RPMI7951 (cell line): ENCODE results near the gene AEN. TPM values are rescaled to one million over a fixed set of nuclear protein-coding genes. Genes with fewer than 3 reads are reported as not detected.

Source experiments
- DNase-seq: peaks from one replicate; pipeline ENCODE4 v3.0.0-alpha.2; 2012; ENCODE audit warnings: low read depth
- total RNA-seq: library from RNA; depleted of rRNA; stranded (reverse); fragments of >200 nt; shearing (Covaris generic); gene quantifications from 2 replicates; pipeline ENCODE4 v1.2.3, GENCODE V29; 2014

AEN gene
- total RNA-seq, 1 experiment from 2014 or later: 11.3 TPM

DNA sequence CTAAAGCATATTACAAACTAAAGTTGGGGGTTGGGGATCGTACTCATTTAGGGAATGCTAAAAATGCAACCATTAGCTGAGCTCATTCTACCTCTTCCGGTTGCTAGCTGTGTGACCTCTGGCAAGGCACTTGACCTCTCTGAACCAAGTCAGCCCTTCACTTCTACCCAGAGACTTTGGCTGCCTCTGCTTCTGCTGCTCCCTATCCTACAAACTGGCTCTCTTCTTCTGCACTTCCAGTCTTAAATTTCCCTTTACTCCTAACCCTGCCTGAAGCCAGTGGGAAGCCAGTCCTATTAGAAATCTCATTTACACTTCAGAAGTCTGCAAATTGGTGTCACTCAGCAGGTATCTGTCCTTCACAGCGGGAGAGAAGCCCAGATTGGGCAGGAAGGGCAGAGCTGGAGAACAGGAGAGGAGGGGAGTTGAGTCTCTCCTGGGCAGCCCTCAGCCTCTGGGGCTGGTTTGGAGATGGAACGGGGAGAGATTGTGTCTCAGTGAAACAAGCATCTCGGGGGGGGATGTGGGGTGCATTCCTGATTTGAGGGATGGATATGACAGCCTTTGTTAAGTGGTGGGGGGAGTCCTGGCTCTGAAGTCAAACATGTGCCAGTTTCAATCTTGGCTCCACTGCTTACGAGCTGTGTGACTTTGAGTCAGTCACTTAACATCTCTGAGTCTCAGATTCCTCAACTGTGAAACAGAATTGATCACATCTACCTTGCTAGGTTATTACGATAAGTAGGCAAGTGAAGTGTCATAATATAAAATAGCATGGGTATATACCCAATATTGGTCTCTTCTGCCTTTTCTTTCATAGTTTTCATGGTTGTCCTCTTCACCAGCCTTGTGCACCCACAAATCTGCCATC lies 7.8 kb upstream of the AEN start:
- DNase-seq: peak; percentile 42

DNA sequence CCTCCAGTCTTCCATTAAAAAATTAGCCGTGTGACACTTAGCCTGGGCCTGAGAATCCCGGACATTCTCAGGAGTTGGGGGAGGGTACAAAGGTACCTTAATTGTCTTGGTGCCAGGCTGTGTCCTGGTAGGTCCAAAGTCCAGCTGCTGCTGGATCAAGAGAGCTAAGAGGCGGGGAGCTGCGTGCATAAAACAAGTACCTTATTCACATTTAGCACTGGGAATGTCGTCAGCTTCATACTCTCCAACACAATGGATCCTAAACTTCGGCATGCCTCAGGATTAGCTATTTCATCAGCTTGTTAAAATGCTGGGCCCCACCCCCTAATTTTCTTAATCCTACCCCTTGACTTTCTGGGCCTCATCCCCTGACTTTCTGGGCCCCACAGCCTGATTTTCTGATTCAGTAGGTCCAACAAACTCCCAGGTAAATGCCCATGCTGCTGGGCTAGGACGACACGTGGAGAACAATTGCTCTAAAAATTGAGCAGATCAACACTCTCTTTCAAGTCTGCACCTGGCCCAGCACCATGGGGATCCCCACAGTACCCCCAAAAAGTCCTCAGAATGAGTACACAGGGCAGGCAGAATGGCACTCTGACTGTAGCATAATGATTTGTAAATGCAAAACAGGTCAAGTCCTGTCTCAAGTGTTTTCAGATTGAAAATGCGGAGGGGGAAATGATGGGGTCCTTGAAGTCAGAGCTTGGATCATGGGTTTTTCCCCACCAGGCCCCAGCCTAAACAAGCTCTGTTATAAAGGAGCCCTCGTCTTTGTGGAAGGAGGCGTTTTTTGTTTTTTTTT lies 5.6 kb upstream of the AEN start:
- no peak for DNase-seq

DNA sequence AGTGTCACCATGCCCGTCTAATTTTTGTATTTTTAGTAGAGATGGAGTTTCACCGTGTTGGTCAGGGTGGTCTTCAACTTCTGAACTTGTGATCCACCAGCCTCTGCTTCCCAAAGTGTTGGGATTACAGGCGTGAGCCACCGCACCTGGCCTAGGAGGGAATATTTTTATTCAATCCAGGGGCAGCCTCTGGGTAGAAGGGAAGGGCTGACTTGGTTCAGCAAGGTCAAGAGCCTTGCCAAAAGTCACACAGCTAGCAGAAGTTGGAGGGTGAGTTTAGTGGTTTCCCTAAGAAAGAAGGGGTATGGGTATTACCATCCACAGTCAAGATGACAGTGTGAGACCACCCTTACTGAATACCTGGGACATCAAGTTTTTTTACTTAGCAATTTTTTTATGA lies 4.9 kb upstream of the AEN start:
- DNase-seq: no peak

DNA sequence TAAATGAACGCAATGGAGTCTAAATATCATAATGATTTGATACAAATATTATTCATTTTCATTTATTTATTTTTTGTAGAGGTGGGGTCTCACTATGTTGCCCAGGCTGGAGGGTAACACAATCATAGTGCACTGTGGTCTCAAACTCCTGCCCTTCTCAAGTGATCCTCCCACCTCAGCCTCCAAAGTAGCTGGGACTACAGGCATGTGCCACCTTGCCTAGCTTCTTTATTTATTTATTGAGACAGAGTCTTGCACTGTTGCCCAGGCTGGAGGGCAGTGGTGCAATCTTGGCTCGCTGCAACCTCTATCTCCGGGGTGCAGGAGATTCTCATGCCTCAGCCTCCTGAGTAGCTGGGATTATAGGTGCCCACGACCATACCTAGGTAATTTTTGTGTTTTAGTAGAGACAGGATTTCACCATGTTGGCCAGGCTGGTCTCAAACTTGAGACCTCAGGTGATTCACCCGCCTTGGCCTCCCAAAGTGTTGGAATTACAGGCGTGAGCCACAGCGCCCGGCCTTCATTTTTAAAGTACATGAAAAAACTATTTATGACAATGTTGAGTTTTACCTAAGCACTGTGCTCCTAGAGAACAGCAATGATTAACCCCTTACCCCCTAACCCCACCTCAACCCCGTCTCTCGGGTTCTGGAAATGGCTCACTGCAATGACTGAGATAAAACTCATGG lies 4.0 kb upstream of the AEN start:
- DNase-seq: no peak

DNA sequence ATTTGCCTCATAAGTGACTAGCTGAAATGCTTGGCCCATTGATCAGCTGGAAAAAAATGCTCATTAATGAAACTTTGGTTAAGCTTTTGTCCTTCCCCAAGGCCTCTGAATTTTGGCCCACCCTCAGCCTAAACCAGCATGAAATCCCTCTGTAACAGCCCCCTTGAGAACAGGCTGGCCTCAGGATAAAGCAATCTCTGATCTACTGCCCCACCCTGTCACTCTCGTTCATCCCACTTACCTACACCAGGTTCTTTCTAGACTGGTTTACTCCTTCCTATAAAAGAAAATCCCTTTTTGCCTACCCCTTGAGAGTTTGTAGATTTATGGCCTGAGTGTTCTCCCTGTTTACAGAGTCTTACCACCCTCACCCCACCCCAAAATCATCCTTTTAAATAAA lies 3.4 kb upstream of the AEN start:
- DNase-seq: no peak

DNA sequence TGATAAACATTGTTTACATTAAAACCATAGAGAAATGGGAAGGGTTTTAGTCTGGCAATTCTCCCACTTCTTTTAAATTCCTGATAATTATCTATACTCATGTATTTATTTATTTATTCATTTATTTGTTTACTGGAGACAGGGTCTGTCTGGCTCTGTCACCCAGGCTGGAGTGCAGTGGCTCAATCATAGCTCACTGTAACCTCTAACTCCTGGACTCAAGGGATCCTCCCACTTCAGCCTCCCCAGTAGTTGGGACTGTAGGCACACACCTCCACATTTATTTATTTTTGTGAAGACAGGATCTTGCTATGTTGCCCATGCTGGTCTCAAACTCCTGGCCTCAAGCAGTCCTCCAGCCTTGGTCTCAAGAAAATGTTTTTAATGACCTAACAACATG lies 2.5 kb upstream of the AEN start:
- DNase-seq: no peak

DNA sequence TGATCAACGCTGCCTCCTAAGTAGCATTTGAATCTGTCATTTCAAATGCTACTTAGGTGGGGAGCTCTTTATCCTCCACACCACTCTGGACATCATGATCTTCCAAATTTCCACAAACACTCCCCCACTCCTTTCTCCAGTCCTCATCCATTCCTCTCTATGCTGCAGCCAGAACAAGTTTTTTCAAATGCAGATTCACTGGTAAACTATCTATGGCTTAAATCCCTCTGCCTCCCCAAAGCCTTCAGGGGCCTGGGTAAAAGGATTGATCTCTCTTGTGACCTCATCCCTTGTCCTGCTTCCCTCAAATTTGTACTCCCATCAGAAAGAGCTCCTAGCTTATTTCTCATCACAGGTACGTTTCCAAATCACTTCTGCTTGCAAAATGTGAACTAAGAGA lies 1.3 kb upstream of the AEN start:
- DNase-seq: no peak

DNA sequence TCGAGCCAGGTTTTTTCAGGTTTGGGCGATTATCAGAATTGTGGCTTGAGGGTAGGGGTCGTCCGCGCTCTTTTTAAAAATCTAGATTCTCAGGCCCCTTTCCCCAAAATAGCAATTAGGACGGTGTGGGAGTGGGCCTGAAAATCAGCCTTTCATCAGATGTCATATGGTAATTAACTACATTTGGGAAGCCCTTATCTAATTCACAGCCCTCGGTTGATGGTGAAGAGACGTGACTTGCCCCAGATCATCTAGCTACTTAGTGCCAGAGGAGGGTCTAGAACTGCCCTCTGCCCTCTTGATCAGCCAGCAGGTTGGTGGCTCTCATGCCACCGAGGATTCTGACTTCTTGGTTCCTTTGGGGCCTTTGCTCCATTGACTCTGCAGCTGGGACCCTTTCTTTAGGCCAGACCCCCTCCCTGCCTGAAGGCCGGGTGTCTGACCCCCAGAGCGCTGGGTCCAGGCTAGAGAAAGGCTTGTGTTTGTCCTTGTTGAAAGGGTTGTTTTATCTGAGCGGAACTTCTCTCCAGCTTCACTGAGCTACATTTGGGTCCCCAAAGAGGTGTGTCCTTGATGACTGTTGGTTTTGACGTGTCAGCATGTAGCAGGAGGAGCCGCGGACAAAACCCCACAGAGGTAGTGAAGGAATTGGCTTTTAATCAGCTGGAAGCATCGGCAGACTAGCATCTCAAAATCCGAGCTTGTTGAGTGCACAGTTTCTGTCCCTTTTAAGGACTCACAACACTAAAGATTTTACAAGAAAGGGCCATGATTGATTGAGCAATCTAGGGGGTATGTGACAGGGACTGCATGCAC lies 857 bp downstream of the AEN start:
- peak; percentile 56 for DNase-seq

DNA sequence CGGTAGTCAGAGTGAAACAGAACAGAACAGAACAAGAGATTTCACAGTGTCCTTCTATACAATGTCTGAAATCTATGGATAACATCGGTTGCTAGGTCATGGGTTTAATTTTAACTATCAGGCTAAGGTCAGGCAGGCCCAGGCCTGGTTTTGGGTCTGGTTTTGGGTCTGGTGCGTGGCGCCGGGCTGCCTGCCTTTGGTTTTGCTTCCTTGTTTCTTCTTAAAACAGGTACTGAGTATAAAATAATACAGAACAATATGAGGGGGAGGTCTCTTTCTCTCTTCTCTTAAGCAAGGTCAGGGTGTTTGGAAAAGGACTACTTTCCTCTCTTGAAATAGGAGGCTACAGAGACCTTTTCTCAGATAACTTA lies 1.4 kb downstream of the AEN start:
- no peak for DNase-seq

DNA sequence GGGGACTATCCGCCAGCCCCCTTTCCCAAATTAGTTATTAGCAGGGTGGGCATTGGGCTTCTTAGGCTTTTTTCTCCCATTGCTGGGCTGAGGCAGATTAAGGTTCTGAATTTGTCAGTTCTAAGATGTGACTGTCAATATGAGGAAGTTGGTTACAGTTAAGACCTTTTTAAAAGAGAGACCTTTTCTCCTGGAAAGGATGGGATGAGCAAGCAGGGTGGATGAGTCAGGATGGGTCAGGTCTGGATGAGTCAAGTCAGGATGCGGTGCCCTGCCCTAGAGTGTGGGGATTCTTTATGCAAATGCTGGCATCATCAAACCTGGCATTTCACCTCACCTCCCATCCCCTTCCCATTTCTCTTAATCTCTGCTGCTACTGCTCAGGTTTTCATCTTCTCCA lies 1.9 kb downstream of the AEN start:
- DNase-seq: peak; percentile 86

DNA sequence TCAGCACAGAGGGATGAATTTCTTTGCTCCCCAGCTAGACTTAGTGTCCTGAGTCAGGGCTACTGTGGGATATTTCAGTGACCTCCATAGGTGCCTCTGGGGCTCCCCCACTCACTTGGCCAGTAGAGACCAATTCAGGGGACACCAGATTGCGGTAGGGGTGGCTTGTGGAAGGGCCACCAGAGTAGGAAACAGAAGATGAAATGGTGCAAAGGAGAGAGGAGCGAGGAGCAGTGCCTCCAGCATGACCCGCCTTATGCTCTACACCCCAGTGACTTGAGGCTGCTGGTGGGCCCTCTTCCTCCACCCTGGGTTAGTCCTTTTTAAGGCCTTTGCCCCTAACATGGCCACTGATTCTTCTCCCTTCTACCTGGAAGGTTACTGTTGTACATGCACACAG lies 2.5 kb downstream of the AEN start:
- no peak for DNase-seq

DNA sequence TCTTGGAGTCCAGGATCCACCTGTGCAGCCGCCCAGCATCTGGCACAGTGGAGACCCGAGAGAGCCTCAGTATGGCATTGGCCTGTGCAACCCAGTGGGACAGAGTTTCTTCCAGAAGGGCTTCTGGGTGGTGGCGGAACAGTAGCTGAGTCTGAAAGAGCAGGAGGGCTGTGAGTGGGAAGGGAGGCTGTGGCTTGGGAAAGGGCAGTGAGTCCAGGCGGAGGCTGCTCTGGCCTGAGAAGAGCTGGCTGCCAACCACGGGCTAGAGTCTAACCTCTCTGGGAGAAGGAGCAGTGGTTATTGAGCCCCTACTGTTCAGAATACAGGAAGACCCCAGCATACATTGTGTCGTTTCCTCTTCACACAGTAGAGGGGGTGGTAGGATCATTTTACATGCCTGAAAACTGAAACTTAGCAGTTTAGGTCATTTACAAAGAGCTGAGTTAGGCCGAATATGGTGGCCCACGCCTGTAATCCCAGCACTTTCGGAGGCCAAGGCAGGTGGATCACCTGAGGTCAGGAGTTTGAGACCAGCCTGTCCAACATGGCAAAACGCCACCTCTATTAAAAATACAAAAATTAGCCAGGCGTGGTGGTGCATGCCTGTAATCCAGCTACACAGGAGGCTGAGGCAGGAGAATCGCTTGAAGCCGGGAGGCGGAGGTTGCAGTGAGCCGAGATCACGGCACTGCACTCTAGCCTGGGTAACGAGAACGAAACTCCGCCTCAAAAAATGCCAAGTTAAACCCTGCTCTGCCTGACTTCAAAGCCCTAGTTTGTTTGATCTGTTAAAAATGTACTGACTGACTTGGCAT lies 3.2 kb downstream of the AEN start:
- peak; percentile 36 for DNase-seq

DNA sequence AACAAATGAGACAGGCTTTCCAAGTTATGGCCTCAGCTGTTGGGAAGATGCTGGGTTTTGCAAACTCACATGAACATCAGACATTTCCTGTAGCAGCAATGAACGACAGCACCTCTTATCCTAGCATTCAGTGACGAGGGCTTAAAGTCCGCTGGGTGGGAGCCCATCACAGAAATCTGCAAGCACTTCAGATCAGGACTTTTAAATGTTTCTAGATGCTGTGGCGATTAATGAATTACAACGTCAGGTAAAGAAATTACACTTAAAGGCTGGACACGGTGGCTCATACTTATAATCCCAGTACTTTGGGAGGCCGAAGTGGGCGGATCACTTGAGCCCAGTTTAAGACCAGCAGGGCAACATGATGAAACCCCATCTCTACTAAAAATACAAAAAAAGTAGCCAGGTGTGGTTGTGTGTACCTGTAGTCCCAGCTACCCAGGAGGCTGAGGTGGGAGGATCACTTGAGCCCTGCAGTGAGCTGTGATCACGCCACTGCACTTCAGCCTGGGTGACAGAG lies 3.9 kb downstream of the AEN start:
- DNase-seq: no peak

DNA sequence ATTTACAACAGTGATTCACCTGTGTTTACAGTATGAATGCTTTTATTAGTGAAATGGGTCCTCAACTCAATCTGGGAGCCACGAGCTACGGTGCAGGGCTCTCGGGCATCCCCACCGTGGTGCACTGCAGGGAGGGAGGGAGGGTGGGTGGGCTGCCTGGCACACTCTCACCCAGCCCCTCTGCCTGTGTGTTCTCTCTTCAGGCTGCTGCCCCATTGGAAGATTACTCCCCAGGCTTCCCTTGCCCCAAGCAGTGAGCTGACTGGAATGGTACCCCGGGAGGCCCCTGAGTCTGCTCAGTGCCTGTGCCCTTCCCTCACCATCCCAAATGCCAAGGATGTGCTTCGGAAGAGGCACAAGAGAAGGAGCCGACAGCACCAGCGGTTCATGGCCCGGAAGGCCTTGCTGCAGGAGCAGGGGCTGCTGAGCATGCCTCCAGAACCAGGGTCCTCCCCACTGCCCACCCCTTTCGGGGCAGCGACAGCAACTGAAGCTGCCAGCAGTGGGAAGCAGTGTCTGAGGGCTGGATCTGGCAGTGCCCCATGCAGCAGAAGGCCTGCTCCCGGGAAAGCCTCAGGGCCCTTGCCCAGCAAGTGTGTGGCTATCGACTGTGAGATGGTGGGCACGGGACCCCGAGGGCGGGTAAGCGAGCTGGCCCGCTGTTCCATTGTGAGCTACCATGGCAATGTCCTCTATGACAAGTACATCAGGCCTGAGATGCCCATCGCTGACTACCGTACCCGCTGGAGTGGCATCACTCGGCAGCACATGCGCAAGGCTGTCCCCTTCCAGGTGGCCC lies 5.0 kb downstream of the AEN start:
- no peak for DNase-seq

DNA sequence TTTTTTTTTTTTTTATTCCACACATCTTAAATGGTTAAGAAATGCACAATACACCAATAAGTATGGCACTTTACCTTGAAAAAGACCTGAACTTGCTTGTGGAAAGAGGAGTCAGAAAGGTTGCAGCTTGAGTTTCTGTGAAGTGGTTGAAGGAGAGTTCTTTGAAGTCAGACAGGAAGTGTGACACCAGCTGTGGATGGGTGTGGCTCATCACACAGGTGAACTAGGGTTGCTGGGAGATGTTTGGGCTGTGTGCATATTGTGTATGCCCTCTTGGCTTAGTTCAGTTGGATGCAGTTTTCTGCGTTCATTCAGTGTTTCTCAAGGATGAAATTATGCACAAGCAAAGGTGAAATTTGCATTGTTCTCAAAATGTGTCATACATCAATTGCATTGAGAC lies 6.3 kb downstream of the AEN start:
- no peak for DNase-seq

DNA sequence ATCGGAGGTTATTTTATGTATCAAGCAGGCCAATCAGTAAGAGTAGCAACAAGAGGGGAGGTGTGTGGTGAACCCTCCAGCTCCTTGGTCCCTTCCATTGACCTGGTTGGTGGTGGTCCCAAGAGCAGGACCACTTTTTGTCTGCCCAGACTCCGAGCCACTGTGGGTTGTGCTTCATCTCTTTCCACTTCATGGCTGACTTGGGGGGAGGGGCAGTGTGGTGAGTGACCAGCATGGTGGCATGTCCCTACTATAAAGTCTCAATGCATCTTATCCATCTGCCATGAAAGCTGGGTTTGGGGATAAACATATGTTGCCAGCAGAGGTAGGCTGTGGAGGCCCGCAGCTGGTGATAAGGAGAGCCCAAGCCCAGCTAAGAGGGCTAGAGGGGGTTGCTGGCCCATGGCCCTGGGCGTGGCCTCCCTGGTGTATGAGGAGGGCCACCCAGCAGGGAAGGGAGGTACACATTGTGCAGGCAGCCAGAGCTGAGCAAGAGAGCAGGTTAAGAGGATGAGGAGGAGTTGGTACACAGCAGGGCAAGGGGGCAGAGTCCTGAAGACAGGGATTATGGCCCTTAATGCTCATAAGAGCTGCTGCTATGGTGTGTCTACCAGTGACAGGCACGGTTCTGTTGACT lies 7.0 kb downstream of the AEN start:
- no peak for DNase-seq

DNA sequence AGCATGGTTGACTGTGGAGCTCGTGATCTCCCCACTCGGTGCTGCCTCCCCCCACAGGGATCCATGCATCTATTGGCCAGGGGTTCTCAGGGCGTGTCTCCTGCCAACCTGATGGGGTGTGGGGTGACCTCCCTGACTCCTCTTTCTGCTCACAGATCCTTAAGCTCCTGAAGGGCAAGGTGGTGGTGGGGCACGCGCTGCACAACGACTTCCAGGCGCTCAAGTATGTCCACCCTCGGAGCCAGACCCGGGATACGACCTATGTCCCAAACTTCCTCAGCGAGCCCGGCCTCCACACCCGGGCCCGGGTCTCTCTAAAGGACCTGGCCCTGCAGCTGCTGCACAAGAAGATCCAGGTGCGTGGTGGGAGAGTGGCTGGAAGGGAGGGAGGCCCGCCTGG lies 7.9 kb downstream of the AEN start:
- DNase-seq: no peak

DNA sequence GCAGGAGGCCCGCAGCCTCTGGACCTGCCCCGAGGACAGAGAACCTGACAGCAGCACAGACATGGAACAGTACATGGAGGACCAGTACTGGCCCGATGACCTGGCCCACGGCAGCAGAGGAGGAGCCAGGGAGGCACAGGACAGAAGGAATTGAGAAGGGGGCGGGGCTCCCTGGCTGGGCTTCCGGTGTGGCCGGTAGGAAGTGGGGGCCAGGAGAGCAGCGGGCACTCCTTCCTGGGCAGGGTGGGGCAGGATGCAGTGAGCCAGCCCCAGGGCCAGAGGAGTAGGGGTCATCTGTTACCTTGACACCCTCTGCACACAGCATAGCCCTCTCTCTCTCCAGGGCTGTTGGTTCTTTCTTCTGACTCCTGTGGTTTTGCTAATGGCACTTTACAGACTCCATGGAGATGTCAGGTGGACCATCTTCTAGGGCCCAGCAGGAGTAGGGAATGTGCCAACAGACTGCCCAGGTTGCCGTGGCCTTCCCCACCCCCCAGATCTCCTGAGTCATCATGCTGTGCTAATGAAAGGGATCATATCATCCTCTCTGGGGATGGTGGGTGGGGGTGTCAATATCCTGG lies 9.1 kb downstream of the AEN start:
- no peak for DNase-seq
